CD14-positive monocyte (primary cell): ENCODE data around the gene DLEC1. TPM values are rescaled to one million over a fixed set of nuclear protein-coding genes. Genes with fewer than 3 reads are reported as not detected.

Experiments used
- DNase-seq, 3 donors: peaks; one replicate each; pipeline ENCODE4 v3.0.0-alpha.2; 2011 to 2022
- H2AFZ ChIP-seq: 2 replicates; pipeline ENCODE4 v1.6.0; 2012; ENCODE audit warnings: mild to moderate bottlenecking, low read depth, low read length, inconsistent platforms; ENCODE audit not compliant: insufficient read depth, poor library complexity, severe bottlenecking
- H3K27ac ChIP-seq, 2 donors: 1 replicate in 1 of 2; 2 replicates in 1 of 2; pipeline ENCODE4 v1.5.1; 2012 to 2013; ENCODE audit warnings: low read length in 2 of 2, control low read depth in 1 of 2, inconsistent platforms in 1 of 2, low read depth in 1 of 2, mild to moderate bottlenecking in 1 of 2
- H3K27me3 ChIP-seq, 2 donors: one replicate each; pipeline versions ENCODE4 v1.6.0 to v1.6.1; 2011 to 2013; ENCODE audit warnings: low read length in 2 of 2; ENCODE audit not compliant: control insufficient read depth in 2 of 2, insufficient read depth in 2 of 2
- H3K36me3 ChIP-seq, 2 donors: replicated peaks in 1 of 2; 1 replicate in 1 of 2; 2 replicates in 1 of 2; pipeline versions ENCODE4 v1.5.1 to v1.6.1; 2012 to 2013; ENCODE audit warnings: low read length in 2 of 2, control low read depth in 1 of 2, inconsistent platforms in 1 of 2, mild to moderate bottlenecking in 1 of 2; ENCODE audit not compliant: insufficient read depth in 2 of 2, control insufficient read depth in 1 of 2
- H3K4me1 ChIP-seq, 2 donors: 1 replicate in 1 of 2; 2 replicates in 1 of 2; pipeline versions ENCODE4 v1.5.1 to v1.6.1; 2012 to 2013; ENCODE audit warnings: low read length in 2 of 2, control low read depth in 1 of 2, inconsistent platforms in 1 of 2, mild to moderate bottlenecking in 1 of 2, moderate library complexity in 1 of 2; ENCODE audit not compliant: insufficient read depth in 2 of 2, control insufficient read depth in 1 of 2
- H3K4me2 ChIP-seq: replicated peaks from 2 replicates; pipeline ENCODE3; 2012; ENCODE audit warnings: low read length, moderate library complexity, mild to moderate bottlenecking; ENCODE audit not compliant: poor library complexity, severe bottlenecking; ENCODE audit errors: extremely low read depth
- H3K4me3 ChIP-seq, 3 experiments: fragments of 200-600 bp in 1 of 3; sonication (generic) in 1 of 3; replicated peaks in 1 of 3; 1 replicate in 2 of 3; 2 replicates in 1 of 3; pipeline ENCODE4 v1.5.1; 2011 to 2013; ENCODE audit warnings: low read length in 3 of 3, mild to moderate bottlenecking in 3 of 3, control low read depth in 2 of 3, low read depth in 2 of 3, inconsistent platforms in 1 of 3, moderate library complexity in 1 of 3
- H3K79me2 ChIP-seq: 2 replicates; pipeline ENCODE4 v1.6.0; 2012; ENCODE audit warnings: mild to moderate bottlenecking, control low read depth, inconsistent platforms, low read length, moderate library complexity; ENCODE audit not compliant: insufficient read depth
- H3K9ac ChIP-seq: 2 replicates; pipeline ENCODE4 v1.6.0; 2017; ENCODE audit warnings: low read length, mild to moderate bottlenecking; ENCODE audit not compliant: insufficient read depth, poor library complexity, severe bottlenecking
- H3K9me3 ChIP-seq, 2 donors: replicated peaks in 1 of 2; 1 replicate in 1 of 2; 2 replicates in 1 of 2; pipeline versions ENCODE4 v1.5.1 to v1.6.1; 2012 to 2013; ENCODE audit warnings: low read length in 2 of 2, control low read depth in 1 of 2; ENCODE audit not compliant: control insufficient read depth in 1 of 2, insufficient read depth in 1 of 2
- H4K20me1 ChIP-seq: 2 replicates; pipeline ENCODE4 v1.6.0; 2012; ENCODE audit warnings: mild to moderate bottlenecking, low read length, control low read depth, moderate library complexity; ENCODE audit not compliant: insufficient read depth
- H3K27ac Mint-ChIP-seq, 7 donors: one replicate each; pipeline ENCODE4 v1.8.0; 2020; ENCODE audit warnings: mild to moderate bottlenecking in 7 of 7, mixed read lengths in 7 of 7, moderate library complexity in 6 of 7, inconsistent platforms in 2 of 7
- H3K27me3 Mint-ChIP-seq, 3 donors: one replicate each; pipeline ENCODE4 v1.8.0; 2021 to 2022; ENCODE audit warnings: low read depth in 3 of 3, mild to moderate bottlenecking in 3 of 3, mixed read lengths in 3 of 3, moderate library complexity in 3 of 3, inconsistent platforms in 1 of 3
- H3K36me3 Mint-ChIP-seq, 2 donors: one replicate each; pipeline ENCODE4 v1.8.0; 2020; ENCODE audit warnings: mixed read lengths in 2 of 2, inconsistent platforms in 1 of 2, mild to moderate bottlenecking in 1 of 2
- H3K4me1 Mint-ChIP-seq: one replicate; pipeline ENCODE4 v1.8.0; 2020; ENCODE audit warnings: mild to moderate bottlenecking, mixed read lengths
- H3K4me3 Mint-ChIP-seq, 2 donors: one replicate each; pipeline ENCODE4 v1.8.0; 2020; ENCODE audit warnings: mild to moderate bottlenecking in 2 of 2, mixed read lengths in 2 of 2, moderate library complexity in 1 of 2
- H3K9me3 Mint-ChIP-seq, 7 donors: one replicate each; pipeline ENCODE4 v1.8.0; 2020 to 2022; ENCODE audit warnings: mixed read lengths in 7 of 7, mild to moderate bottlenecking in 6 of 7, moderate library complexity in 6 of 7, inconsistent platforms in 2 of 7
- WGBS: methylation state at CpG from one replicate; pipeline ENCODE4 v1.1.5; 2013; ENCODE audit warnings: missing lambda C conversion rate; ENCODE audit not compliant: insufficient coverage; 5-methylcytosine and 5-hydroxymethylcytosine counted together
- intact Hi-C, 2 donors: fragments of 100-400 bp; cut with micrococcal nuclease; formaldehyde crosslinking; loops; one replicate each; pipeline versions ENCODE4 v1.15.0 to v1.15.1; 2023
- polyA plus RNA-seq, 3 donors: library from polyadenylated mRNA; depleted of rRNA in 1 of 3; unstranded in 2 of 3; stranded (reverse) in 1 of 3; fragments of 300-500 nt in 2 of 3; fragments of >200 nt in 1 of 3; fragmentation: Illumina TruSeq in 2 of 3; gene quantifications; 1 replicate in 2 of 3; 2 replicates in 1 of 3; pipeline ENCODE4 v1.2.3, GENCODE V29; 2012 to 2021
- TF ChIP-seq, protein P1 (sequence below): fragments of 200-600 bp; IDR thresholded peaks from one replicate; pipeline ENCODE4 v1.8.0; 2022; ENCODE audit warnings: antibody characterized with exemption, mild to moderate bottlenecking

Gene DLEC1
- polyA plus RNA-seq, 3 donors, result 0.11 to 0.81 (median 0.14) TPM

DNA sequence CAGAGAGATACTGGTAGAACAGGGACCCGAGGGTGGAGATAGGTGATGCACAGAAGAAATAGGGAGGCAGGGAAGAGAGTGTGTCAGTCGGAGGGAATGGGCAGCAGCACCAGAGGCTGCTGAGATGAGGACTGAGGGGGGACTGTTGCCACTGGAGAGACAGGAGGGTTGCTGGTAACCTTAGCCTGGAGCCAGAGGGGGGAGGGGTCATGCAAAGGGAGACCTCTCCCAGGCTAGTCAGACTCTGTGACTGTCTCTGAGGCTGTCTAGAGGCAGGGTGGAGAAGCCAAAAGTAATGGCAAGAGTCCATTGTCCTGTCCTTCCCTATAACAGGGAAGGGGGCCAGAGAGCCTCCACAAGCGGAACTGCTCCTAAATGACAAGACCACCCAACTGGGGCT lies 2.1 kb upstream of the DLEC1 start:
- no peak overlapping the region for H2AFZ ChIP-seq
- peaks cover 26 to 27% of the 10 kb centered on the region in 2 donors for H3K4me1 ChIP-seq
- H3K9me3 ChIP-seq, result no peaks in the 10 kb centered on the region
- peak overlapping the region in 1 of 2 donors; percentile 34 for H3K4me3 Mint-ChIP-seq
- no peak overlapping the region for H3K9ac ChIP-seq
- H3K27me3 Mint-ChIP-seq, result peaks cover 3 to 14% (median 8%) of the 10 kb centered on the region in 3 donors
- H4K20me1 ChIP-seq, result no peaks in the 10 kb centered on the region
- intact Hi-C loops, result no loop called here
- WGBS, result 100% methylated on average over 3 of the region's 3 CpGs
- peaks cover 0 to 6% of the 10 kb centered on the region in 2 donors for H3K36me3 Mint-ChIP-seq
- H3K27me3 ChIP-seq, result peaks cover 0 to 8% of the 10 kb centered on the region in 2 donors
- no peak for DNase-seq
- TF ChIP-seq, protein P1, sequence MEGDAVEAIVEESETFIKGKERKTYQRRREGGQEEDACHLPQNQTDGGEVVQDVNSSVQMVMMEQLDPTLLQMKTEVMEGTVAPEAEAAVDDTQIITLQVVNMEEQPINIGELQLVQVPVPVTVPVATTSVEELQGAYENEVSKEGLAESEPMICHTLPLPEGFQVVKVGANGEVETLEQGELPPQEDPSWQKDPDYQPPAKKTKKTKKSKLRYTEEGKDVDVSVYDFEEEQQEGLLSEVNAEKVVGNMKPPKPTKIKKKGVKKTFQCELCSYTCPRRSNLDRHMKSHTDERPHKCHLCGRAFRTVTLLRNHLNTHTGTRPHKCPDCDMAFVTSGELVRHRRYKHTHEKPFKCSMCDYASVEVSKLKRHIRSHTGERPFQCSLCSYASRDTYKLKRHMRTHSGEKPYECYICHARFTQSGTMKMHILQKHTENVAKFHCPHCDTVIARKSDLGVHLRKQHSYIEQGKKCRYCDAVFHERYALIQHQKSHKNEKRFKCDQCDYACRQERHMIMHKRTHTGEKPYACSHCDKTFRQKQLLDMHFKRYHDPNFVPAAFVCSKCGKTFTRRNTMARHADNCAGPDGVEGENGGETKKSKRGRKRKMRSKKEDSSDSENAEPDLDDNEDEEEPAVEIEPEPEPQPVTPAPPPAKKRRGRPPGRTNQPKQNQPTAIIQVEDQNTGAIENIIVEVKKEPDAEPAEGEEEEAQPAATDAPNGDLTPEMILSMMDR, result no peak
- peaks cover 28% of the 10 kb centered on the region for H3K4me1 Mint-ChIP-seq
- H3K27ac ChIP-seq, result no peak overlapping the region
- no peak overlapping the region for H3K4me3 ChIP-seq
- H3K36me3 ChIP-seq, result no peaks in the 10 kb centered on the region
- H3K9me3 Mint-ChIP-seq, result peaks cover 0 to 2% (median 0%) of the 10 kb centered on the region in 7 donors
- no peak overlapping the region for H3K4me2 ChIP-seq
- peak overlapping the region in 1 of 7 donors; percentile 60 for H3K27ac Mint-ChIP-seq
- no peaks in the 10 kb centered on the region for H3K79me2 ChIP-seq

DNA sequence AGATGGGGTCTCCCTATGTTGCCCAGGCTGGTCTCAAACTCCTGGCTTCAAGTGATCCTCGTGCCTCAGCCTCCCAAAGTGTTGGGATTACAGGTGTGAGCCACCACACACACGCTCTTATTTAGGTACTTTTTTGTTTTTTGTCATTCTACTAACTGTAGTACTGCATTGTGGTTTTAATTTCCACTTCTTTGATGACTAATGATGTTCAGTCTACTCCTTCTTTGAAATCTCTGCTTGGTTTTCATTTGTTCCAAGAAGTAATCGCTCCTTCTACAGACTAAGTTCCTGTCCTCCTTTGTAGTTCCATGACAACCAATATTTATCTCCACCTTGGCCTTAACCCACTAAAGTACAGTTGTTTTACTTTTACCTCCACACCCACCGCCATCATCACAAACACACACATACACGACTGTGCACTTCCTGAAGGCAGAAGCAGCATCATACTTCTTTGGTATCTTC lies 529 bp upstream of the DLEC1 start:
- intact Hi-C loops, result no loop called here

More for the DNA sequence above, 529 bp upstream of the DLEC1 start:
- Histone ChIP-seq H3K9ac (peak overlapping the region; percentile 55), H3K27me3 (no peaks in the 10 kb centered on the region), H3K27ac (peak overlapping the region in 1 of 2 donors; percentile 85), H3K79me2 (no peaks in the 10 kb centered on the region), H4K20me1 (no peaks in the 10 kb centered on the region), H3K9me3 (no peaks in the 10 kb centered on the region), H3K4me2 (peak overlapping the region; percentile 90), H3K4me3 (peak overlapping the region in 2 of 3 experiments; percentile 42 to 77), H3K36me3 (no peaks in the 10 kb centered on the region), H3K4me1 (peaks cover 35 to 36% of the 10 kb centered on the region in 2 donors), H2AFZ (peak overlapping the region; percentile 89)
- WGBS, result 20% methylated on average over 1 of the region's 5 CpGs
- peaks cover 0 to 2% (median 0%) of the 10 kb centered on the region in 7 donors for H3K9me3 Mint-ChIP-seq
- H3K4me1 Mint-ChIP-seq, result peaks cover 36% of the 10 kb centered on the region
- peaks cover 0 to 4% of the 10 kb centered on the region in 2 donors for H3K36me3 Mint-ChIP-seq
- H3K27ac Mint-ChIP-seq, result peak overlapping the region; percentile 70 to 92 (median 85)
- DNase-seq, result peak in 2 of 3 donors; percentile 27 to 47
- H3K27me3 Mint-ChIP-seq, result peaks cover 0 to 10% (median 2%) of the 10 kb centered on the region in 3 donors
- TF ChIP-seq, protein P1, result no peak
- H3K4me3 Mint-ChIP-seq, result peak overlapping the region; percentile 81 to 87
